ENCODE results near the gene NKAIN4. TPM values are rescaled to one million over a fixed set of nuclear protein-coding genes. Genes with fewer than 3 reads are reported as not detected.

The NKAIN4 gene
- total RNA-seq, 1 donor from 2014 or later = not detected

GRCh38 chr20:63198606-63199005 is 55.7 kb downstream of the NKAIN4 start:
- intact Hi-C loops (cut with micrococcal nuclease) = no loop called here

GRCh38 chr20:63196768-63197470 is 57.3 kb downstream of the NKAIN4 start:
- intact Hi-C loops (cut with micrococcal nuclease) = no loop called here

DNA sequence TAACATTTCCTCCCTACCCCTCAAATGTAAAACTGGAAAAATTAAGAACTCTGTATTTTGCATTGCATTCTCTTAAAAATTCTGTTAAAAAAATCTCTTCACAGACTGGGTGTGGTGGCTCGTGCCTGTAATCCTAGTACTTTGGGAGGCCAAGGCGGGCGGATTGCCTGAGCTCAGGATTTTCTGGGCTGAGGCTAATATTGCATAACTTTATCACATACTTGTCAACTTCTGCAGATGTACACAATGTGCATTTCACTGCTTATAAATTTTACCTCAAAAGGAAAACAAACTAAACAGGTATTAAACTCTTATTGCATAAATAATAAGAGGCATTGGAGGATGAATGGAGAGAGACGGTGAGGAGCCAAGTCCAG is 59.5 kb downstream of the NKAIN4 start:
- intact Hi-C loops (cut with micrococcal nuclease) = no loop called here

GRCh38 chr20:63194007-63194796 is 60.1 kb downstream of the NKAIN4 start:
- intact Hi-C loops (cut with micrococcal nuclease) = no loop called here

- intact Hi-C loops (cut with micrococcal nuclease) = no loop called here
Observed at GRCh38 chr20:63192721-63193120, 61.5 kb downstream of the NKAIN4 start.

- intact Hi-C loops (cut with micrococcal nuclease) = no loop called here
Observed at GRCh38 chr20:63191400-63191799, 62.9 kb downstream of the NKAIN4 start.

DNA sequence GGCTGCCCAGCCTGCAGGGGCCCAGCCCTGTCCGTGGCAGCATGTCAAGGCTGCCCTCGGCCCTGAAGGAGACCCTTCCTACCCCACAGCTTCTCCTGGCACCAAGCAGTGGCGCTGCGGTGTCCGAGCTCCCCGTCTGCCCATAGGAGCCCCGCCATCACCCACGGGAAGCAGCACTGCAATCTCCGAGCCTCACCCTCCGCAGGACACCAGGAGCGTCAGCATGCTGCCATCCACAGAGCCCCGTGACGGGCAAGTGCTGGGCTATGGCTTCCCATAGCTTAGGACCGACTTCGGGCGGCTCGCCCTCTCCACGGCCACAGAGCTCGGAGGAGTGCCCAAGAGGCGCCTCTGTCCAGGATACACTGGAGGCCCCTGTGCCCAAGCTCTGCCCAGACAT is 63.4 kb downstream of the NKAIN4 start:
- intact Hi-C loops (cut with micrococcal nuclease) = no loop called here

Other genes with a start within 250 kb of the NKAIN4 start
- gene BHLHE23, start 247.5 kb downstream of the NKAIN4 start, total RNA-seq = not detected in 2 replicates
- 41.3 and 45.1 TPM in 2 replicates for gene YTHDF1, start 38.3 kb downstream of the NKAIN4 start, total RNA-seq
- not detected in 2 replicates for gene BIRC7, start 18.6 kb downstream of the NKAIN4 start, total RNA-seq
- 93.8 and 94.1 TPM in 2 replicates for gene ARFGAP1, start 18.4 kb upstream of the NKAIN4 start, total RNA-seq
- 0.17 TPM in 1 of 2 replicates, not detected in the other for gene COL20A1, start 38.7 kb upstream of the NKAIN4 start, total RNA-seq
- not detected in 2 replicates for gene CHRNA4, start 106.9 kb upstream of the NKAIN4 start, total RNA-seq
- not detected in 2 replicates for gene KCNQ2, start 218.2 kb upstream of the NKAIN4 start, total RNA-seq
- 1.2 and 1.6 TPM in 2 replicates for gene EEF1A2, start 244.6 kb upstream of the NKAIN4 start, total RNA-seq